ENCODE data around the gene GGCX. TPM values are rescaled to one million over a fixed set of nuclear protein-coding genes. Genes with fewer than 3 reads are reported as not detected.
A peak's percentile ranks its signal among the peaks of the same experiment; 100 is the strongest.

Gene GGCX
- total and polyA plus RNA-seq, 9 of the 15 experiments (the other 6 are each of a cell fraction or from before 2014, with no cell fraction given): 14.4 to 47.1 (median 28.1) TPM

- TF ChIP-seq ATF6 (CRISPR knock-in tag; IDR thresholded peaks at IDR 0.05) (peak; percentile 78; the same call in 1 of the 2 replicates), ZC3H8 (IDR thresholded peaks at IDR 0.05) (no peak), BRD9 (IDR thresholded peaks at IDR 0.05; ENCODE audit: low read depth, partially characterized antibody) (no peak), CEBPZ (IDR thresholded peaks at IDR 0.05; ENCODE audit: borderline replicate concordance, low read depth, low read length) (no peak), CTCF (IDR thresholded peaks at IDR 0.05 in 2 of 3, conservative IDR thresholded peaks at IDR 0.05 in 1 of 3; ENCODE audit: insufficient read depth in 2 of 3, low read depth in 1 of 3, low read length in 3 of 3) (peak; percentile 22 to 57 (median 45); a peak in 4 of 6 replicates), SP2 (IDR thresholded peaks at IDR 0.05; ENCODE audit: extremely low read depth, low read depth, low read length, poor library complexity, severe bottlenecking) (no peak), RAD21 (CRISPR knock-in tag; conservative IDR thresholded peaks at IDR 0.05 in 1 of 2, IDR thresholded peaks at IDR 0.05 in 1 of 2) (peak; percentile 43 to 46; a peak in 3 of 4 replicates), HDAC6 (IDR thresholded peaks at IDR 0.05; ENCODE audit: low read depth, low read length) (no peak), HNRNPL (IDR thresholded peaks at IDR 0.05; ENCODE audit: low read depth, low read length) (peak; percentile 65; the same call in 1 of the 2 replicates), ZNF12 (CRISPR knock-in tag; IDR thresholded peaks at IDR 0.05) (no peak), SP1 (CRISPR knock-in tag; IDR thresholded peaks at IDR 0.05) (no peak; the same call in 1 of the 2 replicates), NFYB (IDR thresholded peaks at IDR 0.05; ENCODE audit: extremely low read depth, insufficient read length) (no peak), OTX1 (CRISPR knock-in tag; IDR thresholded peaks at IDR 0.05) (no peak), RBM25 (IDR thresholded peaks at IDR 0.05; ENCODE audit: low read depth, low read length, severe bottlenecking) (peak; percentile 83)
- TF ChIP-seq, protein P1, sequence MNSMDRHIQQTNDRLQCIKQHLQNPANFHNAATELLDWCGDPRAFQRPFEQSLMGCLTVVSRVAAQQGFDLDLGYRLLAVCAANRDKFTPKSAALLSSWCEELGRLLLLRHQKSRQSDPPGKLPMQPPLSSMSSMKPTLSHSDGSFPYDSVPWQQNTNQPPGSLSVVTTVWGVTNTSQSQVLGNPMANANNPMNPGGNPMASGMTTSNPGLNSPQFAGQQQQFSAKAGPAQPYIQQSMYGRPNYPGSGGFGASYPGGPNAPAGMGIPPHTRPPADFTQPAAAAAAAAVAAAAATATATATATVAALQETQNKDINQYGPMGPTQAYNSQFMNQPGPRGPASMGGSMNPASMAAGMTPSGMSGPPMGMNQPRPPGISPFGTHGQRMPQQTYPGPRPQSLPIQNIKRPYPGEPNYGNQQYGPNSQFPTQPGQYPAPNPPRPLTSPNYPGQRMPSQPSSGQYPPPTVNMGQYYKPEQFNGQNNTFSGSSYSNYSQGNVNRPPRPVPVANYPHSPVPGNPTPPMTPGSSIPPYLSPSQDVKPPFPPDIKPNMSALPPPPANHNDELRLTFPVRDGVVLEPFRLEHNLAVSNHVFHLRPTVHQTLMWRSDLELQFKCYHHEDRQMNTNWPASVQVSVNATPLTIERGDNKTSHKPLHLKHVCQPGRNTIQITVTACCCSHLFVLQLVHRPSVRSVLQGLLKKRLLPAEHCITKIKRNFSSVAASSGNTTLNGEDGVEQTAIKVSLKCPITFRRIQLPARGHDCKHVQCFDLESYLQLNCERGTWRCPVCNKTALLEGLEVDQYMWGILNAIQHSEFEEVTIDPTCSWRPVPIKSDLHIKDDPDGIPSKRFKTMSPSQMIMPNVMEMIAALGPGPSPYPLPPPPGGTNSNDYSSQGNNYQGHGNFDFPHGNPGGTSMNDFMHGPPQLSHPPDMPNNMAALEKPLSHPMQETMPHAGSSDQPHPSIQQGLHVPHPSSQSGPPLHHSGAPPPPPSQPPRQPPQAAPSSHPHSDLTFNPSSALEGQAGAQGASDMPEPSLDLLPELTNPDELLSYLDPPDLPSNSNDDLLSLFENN (IDR thresholded peaks at IDR 0.05; ENCODE audit: low read depth in 2 of 2, low read length in 2 of 2): no peak
These were observed 41.4 kb upstream of the GGCX start, which contains the start of gene TMEM150A (continued) for GRCh38 chr2:85602476-85603234.

Measured in K562 (cell line).